MCF 10A (cell line): ENCODE data around the gene SRGAP3. TPM values are rescaled to one million over a fixed set of nuclear protein-coding genes. Genes with fewer than 3 reads are reported as not detected.

Experiments used
- BruUV-seq: library from RNA; stranded (reverse); fragments of 400-500 nt; replicated peaks from 2 replicates; lab custom pipeline; 2021; lab: Mats Ljungman, UMichigan
- CTCF ChIA-PET: fragments of 300-600 bp; sonication (Branson Sonifier 250); formaldehyde crosslinking; extraction: SDS; loops from one replicate; lab custom pipeline; 2021; ENCODE audit warnings: antibody characterized with exemption, inconsistent platforms; lab: Yijun Ruan, JAX
- POLR2A ChIA-PET: fragments of 300-600, 350-650 bp; sonication (Branson Sonifier 250); formaldehyde crosslinking; extraction: SDS; loops from one replicate; lab custom pipeline; 2020; ENCODE audit warnings: antibody characterized with exemption, inconsistent platforms; lab: Yijun Ruan, JAX
- DNase-seq: peaks from one replicate; pipeline ENCODE4 v3.0.0-alpha.2; 2018; ENCODE audit not compliant: unreplicated experiment
- H3K27ac Mint-ChIP-seq: one replicate; pipeline ENCODE4 v1.8.0; 2022; ENCODE audit warnings: mild to moderate bottlenecking, low read depth, mixed read lengths; ENCODE audit not compliant: unreplicated experiment
- H3K27me3 Mint-ChIP-seq: one replicate; pipeline ENCODE4 v1.8.0; 2022; ENCODE audit warnings: mixed read lengths; ENCODE audit not compliant: insufficient read depth, unreplicated experiment
- H3K36me3 Mint-ChIP-seq: one replicate; pipeline ENCODE4 v1.8.0; 2022; ENCODE audit warnings: mild to moderate bottlenecking, moderate library complexity, mixed read lengths; ENCODE audit not compliant: insufficient read depth, unreplicated experiment
- H3K4me1 Mint-ChIP-seq: one replicate; pipeline ENCODE4 v1.8.0; 2022; ENCODE audit warnings: mixed read lengths; ENCODE audit not compliant: insufficient read depth, unreplicated experiment
- H3K4me3 Mint-ChIP-seq: one replicate; pipeline ENCODE4 v1.8.0; 2022; ENCODE audit warnings: mild to moderate bottlenecking, moderate library complexity, mixed read lengths; ENCODE audit not compliant: unreplicated experiment
- H3K9me3 Mint-ChIP-seq: one replicate; pipeline ENCODE4 v1.8.0; 2022; ENCODE audit warnings: mixed read lengths; ENCODE audit not compliant: unreplicated experiment
- intact Hi-C: fragments of 100-400 bp; cut with micrococcal nuclease; formaldehyde crosslinking; loops from 2 replicates; pipeline ENCODE4 v1.14.1; 2022
- total RNA-seq: library from RNA; stranded (reverse); gene quantifications from 2 replicates; pipeline ENCODE4 v1.2.3, GENCODE V29; 2022
- TF ChIP-seq, protein P1 (sequence below): fragments of 200-600 bp; IDR thresholded peaks from one replicate; pipeline ENCODE4 v1.8.0; 2022; ENCODE audit warnings: antibody characterized with exemption, mild to moderate bottlenecking; ENCODE audit not compliant: unreplicated experiment

SRGAP3 gene
- total RNA-seq, 1 experiment from 2014 or later = 19.8 TPM

GRCh38 chr3:9229325-9229724 is 20.1 kb downstream of the SRGAP3 start:
- Mint-ChIP-seq H3K27ac (no peak overlapping the region), H3K36me3 (peaks cover 10% of the 10 kb centered on the region), H3K9me3 (no peaks in the 10 kb centered on the region), H3K27me3 (no peaks in the 10 kb centered on the region), H3K4me1 (peaks cover 20% of the 10 kb centered on the region), H3K4me3 (no peak overlapping the region)
- CTCF ChIA-PET = interaction anchor here (0.6 to 1.6 kb wide), 6 partner anchors 15 to 140 kb away, joined by 3 to 4 read pairs (median 3); no protein-coding TSS in a partner anchor
- POLR2A ChIA-PET = no interaction called here
- no peak for DNase-seq
- intact Hi-C loops = no loop called here
- TF ChIP-seq, protein P1, sequence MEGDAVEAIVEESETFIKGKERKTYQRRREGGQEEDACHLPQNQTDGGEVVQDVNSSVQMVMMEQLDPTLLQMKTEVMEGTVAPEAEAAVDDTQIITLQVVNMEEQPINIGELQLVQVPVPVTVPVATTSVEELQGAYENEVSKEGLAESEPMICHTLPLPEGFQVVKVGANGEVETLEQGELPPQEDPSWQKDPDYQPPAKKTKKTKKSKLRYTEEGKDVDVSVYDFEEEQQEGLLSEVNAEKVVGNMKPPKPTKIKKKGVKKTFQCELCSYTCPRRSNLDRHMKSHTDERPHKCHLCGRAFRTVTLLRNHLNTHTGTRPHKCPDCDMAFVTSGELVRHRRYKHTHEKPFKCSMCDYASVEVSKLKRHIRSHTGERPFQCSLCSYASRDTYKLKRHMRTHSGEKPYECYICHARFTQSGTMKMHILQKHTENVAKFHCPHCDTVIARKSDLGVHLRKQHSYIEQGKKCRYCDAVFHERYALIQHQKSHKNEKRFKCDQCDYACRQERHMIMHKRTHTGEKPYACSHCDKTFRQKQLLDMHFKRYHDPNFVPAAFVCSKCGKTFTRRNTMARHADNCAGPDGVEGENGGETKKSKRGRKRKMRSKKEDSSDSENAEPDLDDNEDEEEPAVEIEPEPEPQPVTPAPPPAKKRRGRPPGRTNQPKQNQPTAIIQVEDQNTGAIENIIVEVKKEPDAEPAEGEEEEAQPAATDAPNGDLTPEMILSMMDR = no peak
- no TSS peak for BruUV-seq

- H3K9me3 Mint-ChIP-seq = no peaks in the 10 kb centered on the region
- peaks cover 9% of the 10 kb centered on the region for H3K4me1 Mint-ChIP-seq
- no peak overlapping the region for H3K4me3 Mint-ChIP-seq
- BruUV-seq = no TSS peak
- intact Hi-C loops = no loop called here
- DNase-seq = peak; percentile 53
- CTCF ChIA-PET = interaction anchor here (0.7 to 2.5 kb wide), 3 partner anchors 23 to 95 kb away, joined by 3 to 10 read pairs (median 9); partner anchors contain the start of gene SRGAP3
- H3K27ac Mint-ChIP-seq = no peak overlapping the region
- peaks cover 10% of the 10 kb centered on the region for H3K36me3 Mint-ChIP-seq
- H3K27me3 Mint-ChIP-seq = no peaks in the 10 kb centered on the region
- POLR2A ChIA-PET = interaction anchor here (0.7 to 2.3 kb wide), 4 partner anchors 12 to 184 kb away, joined by 3 to 7 read pairs (median 4); partner anchors contain the start of gene SRGAP3
- TF ChIP-seq, protein P1 = no peak
Observed at GRCh38 chr3:9226326-9226725, 23.1 kb downstream of the SRGAP3 start.

GRCh38 chr3:9225268-9225667 is 24.2 kb downstream of the SRGAP3 start:
- Mint-ChIP-seq H3K36me3 (peaks cover 7% of the 10 kb centered on the region), H3K27ac (no peak overlapping the region), H3K9me3 (no peaks in the 10 kb centered on the region), H3K27me3 (no peaks in the 10 kb centered on the region), H3K4me3 (no peak overlapping the region), H3K4me1 (peaks cover 9% of the 10 kb centered on the region)
- ChIA-PET CTCF (interaction anchor here (1.2 to 2.5 kb wide), 3 partner anchors 10 to 77 kb away, joined by 4 to 10 read pairs (median 9); partner anchors contain the start of gene SRGAP3), POLR2A (interaction anchor here (2.3 kb wide), 1 partner anchor 11 kb away, joined by 7 read pairs; no protein-coding TSS in a partner anchor)
- no peak for DNase-seq
- BruUV-seq = no TSS peak
- intact Hi-C loops = no loop called here
- TF ChIP-seq, protein P1 = no peak

DNA sequence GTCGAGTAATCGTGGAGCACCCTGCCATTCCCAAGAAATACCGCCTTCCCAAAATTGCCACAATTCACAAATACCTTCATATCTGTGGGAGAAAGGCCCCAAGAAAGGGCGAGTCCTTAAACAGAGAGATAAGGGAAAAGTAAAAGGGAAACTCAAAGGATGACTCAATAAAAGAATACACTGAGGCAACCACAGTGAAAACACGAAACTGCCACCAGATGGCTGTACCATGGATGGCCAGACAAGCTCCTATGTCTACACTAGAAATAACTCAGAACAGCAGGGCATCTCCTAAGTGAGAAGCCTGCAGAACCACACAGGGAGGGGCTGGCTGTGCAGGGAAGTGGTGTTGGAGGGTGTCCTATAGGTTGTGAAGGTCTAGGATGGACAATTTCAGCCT is 25.0 kb downstream of the SRGAP3 start:
- H3K4me1 Mint-ChIP-seq = peaks cover 9% of the 10 kb centered on the region
- DNase-seq = peak; percentile 9
- intact Hi-C loops = no loop called here
- no TSS peak for BruUV-seq
- ChIA-PET POLR2A (interaction anchor here (2.3 kb wide), 1 partner anchor 10 kb away, joined by 7 read pairs; no protein-coding TSS in a partner anchor), CTCF (interaction anchor here (2.5 kb wide), 1 partner anchor 78 kb away, joined by 10 read pairs; no protein-coding TSS in a partner anchor)
- no peak overlapping the region for H3K4me3 Mint-ChIP-seq
- H3K27me3 Mint-ChIP-seq = no peaks in the 10 kb centered on the region
- peaks cover 7% of the 10 kb centered on the region for H3K36me3 Mint-ChIP-seq
- TF ChIP-seq, protein P1 = no peak
- no peak overlapping the region for H3K27ac Mint-ChIP-seq
- H3K9me3 Mint-ChIP-seq = no peaks in the 10 kb centered on the region
